ENCODE measurements around the gene GP1BB.

- TF ChIP-seq CTCF (conservative IDR thresholded peaks at IDR 0.05) (no peak), ZFX (IDR thresholded peaks at IDR 0.05) (peak; percentile 76)
These were observed 38.6 kb downstream of the GP1BB start for GRCh38 chr22:19761725-19762567.
